Ramos (cell line): Measurements from ENCODE around the gene SYNE1.

Experiments
- in situ Hi-C: fragments of 300-500 bp; cut with MboI; formaldehyde crosslinking; loops from one replicate; pipeline ENCODE4 v1.14.3; 2022; ENCODE audit warnings: low sequenced_read_pairs; ENCODE audit not compliant: unreplicated experiment

The SYNE1 gene

DNA sequence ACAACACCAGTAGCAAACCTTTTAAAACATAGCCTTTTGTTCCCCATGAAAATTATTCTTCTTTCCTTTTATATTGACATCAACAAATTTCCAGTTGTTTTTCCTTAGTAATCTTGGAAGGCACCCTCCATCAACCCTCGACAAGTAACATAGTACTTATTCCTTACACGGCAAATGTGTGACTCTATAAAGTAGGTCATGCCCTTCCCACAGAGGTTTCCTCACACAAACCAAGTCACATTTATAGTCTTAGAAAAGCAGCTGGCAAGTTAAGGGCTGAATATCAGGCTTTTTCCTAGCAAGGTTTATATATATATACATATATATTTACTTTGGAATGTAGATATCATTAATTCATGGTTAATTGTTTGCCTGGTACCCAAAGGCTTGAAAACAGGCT, 371.5 kb downstream of the SYNE1 start:
- in situ Hi-C loops, result loop anchor here (10.0 kb wide), 1 partner anchor 501 kb away; no protein-coding TSS in a partner anchor

DNA sequence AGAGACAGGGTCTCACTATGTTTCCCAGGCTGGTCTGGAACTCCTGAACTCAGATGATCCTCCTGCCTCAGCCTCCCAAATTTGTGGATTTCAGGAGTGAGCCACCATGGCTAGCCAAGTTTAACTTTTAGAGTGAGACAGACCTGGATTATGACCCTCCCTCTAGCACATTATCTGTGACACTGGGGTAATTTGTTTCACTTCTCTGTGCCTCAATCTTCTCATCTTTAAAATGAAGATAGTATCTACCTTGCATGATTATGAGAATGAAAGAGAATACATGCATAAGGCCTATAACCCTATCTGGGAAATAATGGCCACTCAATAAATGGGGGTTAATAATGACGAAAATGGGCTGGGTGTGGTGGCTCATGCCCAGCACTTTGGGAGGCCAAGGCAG, 373.6 kb downstream of the SYNE1 start:
- in situ Hi-C loops, result loop anchor here (10.0 kb wide), 1 partner anchor 499 kb away; no protein-coding TSS in a partner anchor

DNA sequence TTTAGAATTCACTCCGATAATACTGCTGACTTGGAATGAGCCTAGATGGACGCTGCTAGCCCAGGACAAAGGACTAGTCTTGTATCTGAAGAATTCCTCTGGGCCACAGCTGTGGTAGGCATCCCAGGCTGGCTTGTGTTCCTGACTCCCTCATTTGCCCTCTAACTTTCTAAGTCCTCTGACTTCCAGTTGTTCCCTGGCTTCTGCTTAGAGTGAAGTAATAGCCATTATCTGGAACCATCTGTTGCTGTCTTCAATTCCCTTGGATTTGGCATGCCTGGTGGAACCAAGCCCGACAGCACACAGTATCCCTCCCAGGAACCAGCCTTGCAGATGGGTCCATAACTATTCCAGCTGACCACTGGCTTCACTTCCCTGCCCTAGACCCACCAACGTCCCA, 376.0 kb downstream of the SYNE1 start:
- in situ Hi-C loops, result loop anchor here (10.0 kb wide), 1 partner anchor 496 kb away; no protein-coding TSS in a partner anchor

DNA sequence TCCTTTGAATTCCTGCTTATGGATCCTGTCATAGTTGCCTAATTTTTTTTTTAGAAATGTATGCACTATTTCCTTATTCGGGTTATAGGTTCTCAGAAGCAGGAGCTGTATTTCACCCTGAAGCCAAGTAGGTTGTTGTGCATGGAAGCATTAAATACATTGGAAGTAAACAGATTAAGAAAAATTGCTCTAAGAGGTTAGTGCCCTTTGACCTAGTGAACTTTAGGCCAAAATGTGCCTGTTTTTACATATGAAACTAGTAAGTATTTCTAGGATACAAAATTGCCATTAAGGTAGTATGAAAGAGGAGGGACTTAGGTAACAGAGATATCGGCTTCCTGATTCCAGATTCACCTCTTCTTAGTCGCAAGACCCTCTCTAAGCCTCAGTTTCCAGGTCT, 377.9 kb downstream of the SYNE1 start:
- in situ Hi-C loops, result no loop called here

DNA sequence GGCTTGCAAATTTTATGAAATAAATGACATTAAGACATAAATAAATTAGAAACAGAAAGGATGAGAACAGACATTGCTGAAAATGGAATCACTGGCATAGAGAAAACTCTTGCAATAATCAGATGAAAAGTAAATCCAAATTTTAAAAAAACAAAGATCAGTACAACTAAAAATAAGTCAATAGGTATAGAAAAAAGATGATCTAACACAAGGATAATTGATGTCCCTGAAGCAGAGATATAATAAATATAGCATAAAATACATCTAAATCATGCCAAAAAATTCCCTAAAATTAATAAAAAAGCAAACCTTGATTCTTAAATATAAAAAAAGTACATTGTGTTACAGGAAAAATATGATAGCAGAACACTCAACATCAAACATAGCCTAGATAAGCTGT, 379.6 kb downstream of the SYNE1 start:
- in situ Hi-C loops, result no loop called here

DNA sequence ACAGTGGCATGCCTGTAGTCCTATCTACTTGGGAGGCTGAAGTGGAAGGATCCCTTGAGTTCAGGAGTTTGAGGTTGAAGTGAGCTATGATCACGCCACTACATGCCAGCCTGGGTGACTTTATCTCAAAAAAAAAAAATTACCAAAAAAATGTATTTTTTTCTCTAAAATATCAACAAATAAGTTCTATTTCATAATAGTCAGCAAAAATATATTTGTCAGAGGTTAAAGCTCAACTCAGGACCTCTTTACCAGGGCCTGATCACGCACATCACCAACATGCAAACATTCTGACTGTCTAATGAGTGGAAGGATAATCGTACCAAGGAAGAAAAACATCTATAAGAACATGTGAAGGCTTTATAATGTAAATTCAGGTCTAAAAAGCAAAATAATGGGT, 387.0 kb downstream of the SYNE1 start:
- in situ Hi-C loops, result no loop called here

DNA sequence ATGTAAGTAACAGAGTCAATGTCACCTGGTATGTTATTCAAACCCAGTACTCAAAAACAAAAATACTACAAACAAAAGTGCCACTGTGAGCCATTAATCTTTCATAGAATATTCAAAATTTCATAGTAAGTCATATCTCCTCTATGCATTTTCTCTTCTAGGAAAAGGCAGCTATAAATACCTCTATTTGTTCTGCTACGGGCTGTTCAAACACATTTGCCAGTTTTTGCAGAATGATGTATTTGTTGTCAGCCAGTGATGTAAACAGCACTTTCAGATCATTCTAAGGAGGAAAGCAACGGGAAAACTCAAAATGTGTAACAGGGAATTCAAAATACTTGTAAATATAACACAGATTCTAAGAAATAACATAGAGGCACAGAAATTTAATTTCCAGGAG, 388.2 kb downstream of the SYNE1 start:
- in situ Hi-C loops, result no loop called here

DNA sequence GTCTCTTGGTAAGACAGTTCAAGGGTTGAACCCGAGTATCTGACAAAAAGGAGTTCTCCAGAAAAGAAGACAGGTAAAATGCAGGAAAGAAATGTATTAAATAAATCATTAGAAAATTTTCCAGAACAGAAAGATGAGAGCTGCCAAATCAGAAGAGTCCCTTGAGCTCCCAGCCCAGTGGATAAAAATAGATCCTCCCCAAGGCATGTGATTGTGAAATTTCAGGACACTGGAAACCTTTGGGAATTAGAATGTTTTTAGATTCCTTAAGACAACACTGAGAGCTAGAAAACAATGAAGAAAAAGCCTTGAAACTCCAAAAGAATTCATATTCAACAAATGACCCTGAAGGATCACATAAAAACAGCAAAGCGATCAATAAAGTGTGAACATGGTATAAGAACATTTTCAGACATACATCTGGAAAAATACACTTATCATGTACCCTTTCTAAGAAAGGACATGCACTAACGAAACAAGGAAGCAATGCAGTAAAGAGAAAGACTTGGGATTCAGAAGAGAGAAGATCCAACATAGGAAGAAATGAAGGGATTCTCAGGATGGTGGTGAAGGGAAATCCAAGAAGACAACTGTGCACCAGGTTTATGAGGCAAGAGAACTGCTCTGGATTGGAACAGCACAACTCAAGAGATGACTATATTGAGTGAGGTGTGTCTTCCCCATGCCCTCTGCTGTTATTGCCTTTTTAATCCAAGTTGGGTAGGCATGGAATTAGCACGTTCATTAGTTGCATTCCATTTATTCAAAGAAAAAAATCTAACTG, 390.4 kb downstream of the SYNE1 start:
- in situ Hi-C loops, result no loop called here

DNA sequence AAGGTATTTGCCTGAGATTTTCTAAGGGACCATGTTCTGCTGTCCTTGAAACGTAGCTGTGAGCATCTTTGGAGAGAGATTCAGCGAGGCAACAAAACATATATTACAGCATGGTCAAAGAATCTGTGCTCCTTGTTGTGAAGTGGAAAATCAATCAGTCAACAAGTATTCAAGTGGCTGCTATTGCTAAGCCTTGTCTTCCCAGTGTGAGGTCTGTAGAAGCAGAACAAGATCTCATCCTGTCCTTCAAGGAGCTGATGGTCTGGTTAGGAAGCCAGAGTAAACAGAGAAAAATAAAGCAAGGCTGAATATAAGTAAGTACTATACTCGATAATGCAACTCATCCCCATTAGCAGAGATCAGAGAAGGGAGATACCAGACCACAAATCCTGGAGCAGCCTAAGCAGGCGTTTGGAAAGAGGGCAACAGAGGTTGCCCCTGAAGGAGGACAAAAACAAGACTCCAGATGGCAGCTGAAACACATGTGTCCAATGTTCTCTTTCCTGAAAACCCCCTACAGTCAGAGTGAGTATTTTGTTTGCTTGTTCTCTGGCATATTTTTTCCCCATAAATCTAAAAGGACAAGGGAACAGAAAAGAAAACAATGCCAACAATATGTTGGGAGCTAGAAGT, 392.0 kb downstream of the SYNE1 start:
- in situ Hi-C loops, result no loop called here

DNA sequence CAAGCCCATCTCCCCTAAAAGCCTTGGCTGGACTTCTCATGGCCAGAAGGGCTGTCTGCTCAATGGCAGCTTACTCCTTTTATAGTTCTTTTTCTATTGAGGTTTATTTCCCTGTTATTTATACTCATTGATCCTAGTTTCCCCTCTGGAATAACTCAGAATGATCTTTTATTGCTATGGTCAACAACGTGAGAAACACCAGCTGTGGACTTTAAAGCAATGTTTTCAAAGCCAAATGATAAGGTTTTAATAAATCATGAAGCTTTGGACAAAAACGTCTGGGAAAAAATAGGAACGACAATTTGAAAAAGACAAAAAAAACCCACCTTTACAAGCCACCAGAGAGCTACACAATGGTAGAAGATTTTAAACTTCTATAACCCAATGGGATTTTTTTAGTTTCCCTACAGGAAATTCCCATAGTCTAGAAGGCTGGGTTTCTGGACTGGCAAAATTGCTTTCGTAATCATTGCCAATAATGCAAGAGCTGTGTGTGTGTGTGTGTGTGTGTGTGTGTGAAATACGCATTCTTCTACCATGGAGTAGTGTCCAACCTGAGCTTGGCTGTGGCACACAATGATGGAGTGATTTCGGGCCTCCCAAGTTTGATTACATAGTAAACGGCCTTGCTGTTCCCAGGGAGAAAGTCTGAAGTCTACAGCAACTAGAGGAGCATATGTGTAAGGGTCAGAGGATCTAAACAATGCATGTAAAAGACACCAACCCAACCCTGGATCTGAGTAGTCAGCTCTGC, 396.0 kb downstream of the SYNE1 start:
- in situ Hi-C loops, result no loop called here

DNA sequence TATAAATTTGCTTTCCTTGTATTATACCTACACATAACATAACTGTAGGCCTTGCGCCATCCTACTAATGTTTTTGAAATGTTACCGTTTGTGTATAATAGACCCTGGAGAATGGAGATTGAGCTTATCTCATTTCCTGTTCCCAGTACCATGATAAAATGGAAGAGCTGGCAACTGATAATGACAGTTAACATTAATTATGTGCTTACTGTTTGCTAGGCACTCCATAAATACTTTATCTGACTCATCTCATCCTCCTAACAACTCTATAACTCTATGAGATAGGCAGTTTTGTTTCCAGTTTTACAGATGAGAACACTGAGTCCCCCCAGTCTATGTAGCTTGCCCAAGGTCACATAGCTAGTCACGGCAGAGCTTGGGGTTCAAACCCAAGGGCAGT, 396.7 kb downstream of the SYNE1 start:
- in situ Hi-C loops, result no loop called here

DNA sequence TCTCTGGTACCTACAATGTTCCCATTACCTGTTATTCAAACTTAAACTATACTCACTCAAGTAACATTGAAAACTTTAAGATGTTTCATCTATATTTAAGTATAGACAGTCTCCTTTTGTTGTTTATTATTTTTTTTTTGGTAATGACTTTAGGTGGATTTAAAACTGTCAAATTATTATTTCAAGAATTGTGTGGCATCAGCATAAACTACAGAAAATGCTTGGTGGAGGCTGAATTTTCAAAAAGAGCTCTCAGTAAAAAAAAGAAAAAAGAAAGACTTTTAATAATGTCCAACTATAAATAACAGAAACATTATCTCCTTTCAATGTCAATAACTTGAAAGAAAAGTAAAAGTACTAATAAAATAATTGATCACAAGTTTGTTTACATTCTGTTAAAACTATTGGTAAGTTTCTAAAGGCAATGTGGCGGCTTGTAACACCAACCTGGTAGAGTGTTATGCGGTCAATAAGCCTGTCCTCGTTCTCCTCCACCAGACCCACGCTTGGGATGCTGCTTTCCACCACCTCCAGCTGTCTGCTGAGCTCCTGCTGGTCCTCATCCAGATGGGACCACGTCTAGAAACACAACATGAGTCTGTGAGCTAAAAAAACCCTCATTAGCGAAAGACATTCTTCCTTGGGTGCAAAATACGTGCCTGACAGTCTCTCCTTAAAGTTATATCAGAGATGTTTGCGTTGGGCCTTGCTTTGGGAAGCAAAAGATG, 400.6 kb downstream of the SYNE1 start:
- in situ Hi-C loops, result no loop called here

DNA sequence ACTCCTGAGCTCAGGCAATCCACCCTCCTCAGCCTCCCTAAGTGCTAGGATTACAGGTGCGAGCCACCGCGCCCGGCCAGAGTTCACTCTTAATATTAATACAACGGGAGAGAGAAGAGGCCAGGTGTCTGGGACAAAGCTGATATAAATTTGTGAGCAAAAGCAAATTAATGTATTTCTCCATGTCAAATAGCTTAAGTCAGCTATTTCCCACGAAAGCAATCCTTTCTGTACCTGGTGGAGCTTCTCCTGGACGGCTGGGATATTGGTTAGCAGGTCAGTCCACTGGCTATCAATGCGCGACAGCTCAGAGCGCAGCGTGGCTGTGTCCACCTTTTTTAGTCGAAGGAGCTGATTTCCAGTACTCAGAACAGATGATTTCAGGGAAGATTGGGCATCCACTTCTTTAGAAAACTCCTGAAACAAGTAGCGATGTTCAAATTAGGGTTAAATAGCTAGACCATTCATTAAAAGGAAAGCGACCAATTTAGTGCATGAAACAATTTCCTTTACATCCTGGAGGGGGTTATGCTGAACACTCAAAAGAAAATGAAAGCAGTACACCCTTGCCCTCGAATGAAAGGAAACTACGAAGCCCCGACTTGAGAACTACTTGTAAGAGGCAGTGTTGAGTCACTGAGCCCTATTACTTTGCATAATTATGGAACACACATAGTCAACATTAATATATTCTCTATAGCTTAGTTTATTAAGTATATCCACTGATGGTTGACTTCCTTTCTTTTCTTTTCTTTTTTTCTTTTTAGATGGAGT, 403.4 kb downstream of the SYNE1 start:
- in situ Hi-C loops, result no loop called here

DNA sequence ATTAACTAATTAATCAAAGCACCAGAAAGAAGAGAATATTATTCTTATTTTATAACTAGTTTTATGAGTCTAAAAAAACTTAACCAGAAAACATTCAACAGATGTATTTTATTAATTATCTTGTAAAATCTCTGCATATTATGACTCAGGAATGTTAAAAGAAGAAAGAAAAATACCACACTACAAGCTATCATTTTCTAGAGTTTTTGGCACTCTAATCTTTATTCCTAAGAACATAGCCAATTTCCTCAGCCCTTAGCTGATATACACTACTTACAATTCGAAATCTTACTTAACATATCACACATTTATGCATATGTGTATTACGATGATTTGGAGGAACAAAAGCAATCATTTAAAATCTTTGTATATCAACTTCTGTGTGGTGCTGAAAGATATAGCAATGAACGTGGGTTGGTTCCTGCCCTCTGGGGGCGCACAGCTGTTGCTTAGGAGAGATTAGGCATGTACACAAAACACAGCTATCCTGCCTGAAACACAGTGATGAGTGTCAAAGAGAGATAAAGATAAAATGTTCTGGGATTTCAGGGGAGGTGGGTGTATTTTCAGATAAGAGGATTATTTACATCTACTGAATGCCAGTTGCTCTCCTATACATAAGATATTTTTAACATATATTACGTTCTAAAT, 404.5 kb downstream of the SYNE1 start:
- in situ Hi-C loops, result no loop called here

DNA sequence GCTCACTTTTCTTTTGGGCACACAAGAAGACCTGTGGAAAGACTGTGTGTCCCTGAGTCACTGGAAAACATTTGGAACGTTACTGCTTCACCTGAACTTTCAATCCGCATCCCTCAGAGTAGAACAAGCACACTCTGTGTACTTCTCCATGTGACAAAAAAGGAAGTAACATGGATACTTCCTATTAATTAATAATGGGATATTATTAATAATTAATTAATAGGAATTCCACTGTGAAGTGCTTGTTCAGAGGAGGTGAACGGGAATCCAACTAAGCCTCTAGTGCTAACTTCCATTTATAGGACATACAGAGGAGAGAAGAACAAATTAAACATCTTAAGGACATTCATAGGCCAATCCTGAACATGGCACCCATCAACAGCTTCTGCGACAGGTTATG, 407.8 kb downstream of the SYNE1 start:
- in situ Hi-C loops, result no loop called here

DNA sequence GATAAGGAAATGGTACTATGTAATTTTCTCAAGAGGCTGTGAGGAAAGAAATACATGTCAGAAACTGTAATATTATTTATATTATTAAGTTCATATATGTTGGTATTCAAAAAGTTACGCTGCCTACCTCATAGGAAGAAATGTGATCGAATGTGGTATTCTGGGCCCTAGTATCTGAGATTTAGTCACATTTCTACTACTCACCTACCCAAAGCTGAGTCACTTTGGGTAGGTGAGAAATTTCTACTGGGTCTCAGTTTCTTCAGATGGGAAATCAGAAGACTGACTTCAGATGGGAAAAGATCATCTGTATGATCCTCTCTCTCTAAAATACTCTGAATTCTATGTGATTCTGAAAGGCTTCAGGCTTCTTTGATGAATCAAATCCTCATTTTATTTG, 411.0 kb downstream of the SYNE1 start:
- in situ Hi-C loops, result no loop called here

DNA sequence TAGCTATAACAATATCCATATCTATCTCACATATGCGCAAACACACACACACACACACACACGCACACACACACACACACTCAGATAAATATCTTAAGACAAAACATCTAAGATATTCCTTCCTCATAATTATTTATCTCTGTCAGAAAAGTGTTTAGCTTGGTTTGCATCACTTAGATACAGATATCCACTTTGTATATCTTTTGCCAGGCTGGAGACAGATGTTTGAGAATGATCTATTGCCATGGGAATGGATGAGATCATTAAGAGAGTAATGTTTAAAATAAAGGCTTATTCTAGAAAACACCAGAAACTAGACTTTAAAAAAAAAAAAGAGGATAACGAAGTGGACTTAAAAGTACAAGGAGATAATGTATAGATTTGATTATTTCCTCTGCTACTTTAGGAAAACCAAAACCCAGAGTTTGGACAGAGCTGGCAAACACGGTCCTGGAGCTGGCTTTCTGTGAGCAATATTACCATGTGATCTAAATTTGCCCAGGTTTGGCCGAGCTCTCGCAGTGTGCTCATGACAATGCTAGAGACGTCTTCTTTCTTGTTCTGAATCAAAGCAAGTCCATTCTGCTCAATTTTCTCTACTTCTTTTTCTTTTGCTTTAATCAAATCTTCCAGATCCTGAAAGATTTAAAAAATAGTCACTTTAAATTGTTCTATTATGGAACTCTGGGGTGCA, 411.8 kb downstream of the SYNE1 start:
- in situ Hi-C loops, result no loop called here

DNA sequence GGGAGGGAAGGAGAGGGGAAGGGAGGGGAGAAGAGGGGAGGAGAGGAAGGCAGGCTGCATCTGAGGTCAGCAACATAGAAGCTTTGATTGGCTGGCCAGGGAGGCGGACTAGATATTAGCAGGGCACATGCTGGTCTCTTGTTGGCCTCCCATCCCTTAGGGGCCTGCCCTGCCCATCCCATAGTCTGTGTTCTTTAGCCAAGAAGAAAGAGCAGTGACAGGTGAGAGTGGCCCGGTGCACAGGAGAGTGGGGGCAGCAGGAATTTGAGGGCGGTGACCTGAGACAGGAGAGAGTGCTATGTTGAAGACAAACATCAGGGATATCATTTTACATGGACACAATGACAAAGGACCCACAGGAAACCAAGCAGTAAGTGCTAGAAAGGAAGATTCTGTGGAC, 413.5 kb downstream of the SYNE1 start:
- in situ Hi-C loops, result no loop called here
